Stimulated activated CD8-positive, alpha-beta memory T cell treated with anti-CD3 and anti-CD28 coated beads, Interleukin-4, amount 100 ng/mL, for 1 hour (primary cell): Measurements from ENCODE around the gene RARRES2.
"Not testable (repeated sequence)": the region's sequence is repeated elsewhere in the genome, so short reads cannot be mapped to it uniquely, and the experiment has no call there.

Experiments
- DNase-seq, 2 donors: peaks; one replicate each; pipeline ENCODE4 v3.0.0-alpha.2; 2020; ENCODE audit warnings: low read depth in 2 of 2, low spot score in 1 of 2

Gene RARRES2

GRCh38 chr7:150322114-150322832 lies 19.2 kb downstream of the RARRES2 start:
- no peak for DNase-seq

- DNase-seq, result no peak
Observed at GRCh38 chr7:150321788-150322113, 19.7 kb downstream of the RARRES2 start.

GRCh38 chr7:150317748-150318444 lies 23.5 kb downstream of the RARRES2 start:
- no peak for DNase-seq

DNA sequence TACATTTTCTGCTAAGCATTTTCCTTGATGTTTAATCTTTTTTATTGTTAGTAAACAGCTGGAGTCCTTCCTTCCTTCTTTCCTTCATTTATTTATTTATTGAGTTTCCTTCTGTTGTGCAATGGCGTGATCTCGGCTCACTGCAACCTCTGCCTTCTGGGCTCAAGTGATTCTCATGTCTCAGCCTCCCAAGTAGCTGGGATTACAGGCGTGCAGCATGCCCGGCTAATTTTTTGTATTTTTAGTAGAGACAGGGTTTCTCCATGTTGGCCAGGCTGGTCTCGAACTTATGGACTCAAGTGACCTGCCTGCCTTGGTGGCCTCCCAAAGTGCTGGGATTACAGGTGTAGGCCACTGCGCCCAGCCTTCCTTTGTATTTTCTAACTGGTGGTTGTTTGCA lies 24.4 kb downstream of the RARRES2 start:
- DNase-seq, result not testable (repeated sequence)

DNA sequence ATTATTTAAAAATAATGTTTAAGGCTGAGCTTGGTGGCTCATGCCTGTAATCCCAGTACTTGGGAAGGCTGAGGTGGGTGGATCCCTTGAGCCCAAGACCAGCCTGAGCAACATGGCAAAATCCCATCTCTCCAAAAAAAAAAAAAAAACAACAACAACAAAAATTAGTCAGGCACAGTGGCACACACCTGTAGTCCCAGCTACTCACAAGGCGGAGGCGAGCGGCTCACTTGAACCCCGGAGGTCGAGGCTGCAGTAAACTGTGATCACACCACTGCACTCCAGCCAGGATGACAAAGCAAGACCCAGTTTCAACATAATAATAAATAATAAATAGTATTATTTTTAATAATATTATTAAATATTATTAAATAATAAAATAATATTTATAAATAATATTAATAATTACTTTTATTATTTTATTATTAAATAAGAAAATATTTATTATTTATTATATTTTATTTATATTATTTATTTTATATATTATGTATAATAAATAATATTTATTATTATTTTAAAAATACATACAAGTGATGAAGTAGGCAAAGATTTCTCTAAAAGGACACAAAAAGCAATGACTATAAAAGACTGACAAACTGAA lies 26.7 kb downstream of the RARRES2 start:
- DNase-seq, result no peak

GRCh38 chr7:150313870-150314269 lies 27.6 kb downstream of the RARRES2 start:
- DNase-seq, result no peak

DNA sequence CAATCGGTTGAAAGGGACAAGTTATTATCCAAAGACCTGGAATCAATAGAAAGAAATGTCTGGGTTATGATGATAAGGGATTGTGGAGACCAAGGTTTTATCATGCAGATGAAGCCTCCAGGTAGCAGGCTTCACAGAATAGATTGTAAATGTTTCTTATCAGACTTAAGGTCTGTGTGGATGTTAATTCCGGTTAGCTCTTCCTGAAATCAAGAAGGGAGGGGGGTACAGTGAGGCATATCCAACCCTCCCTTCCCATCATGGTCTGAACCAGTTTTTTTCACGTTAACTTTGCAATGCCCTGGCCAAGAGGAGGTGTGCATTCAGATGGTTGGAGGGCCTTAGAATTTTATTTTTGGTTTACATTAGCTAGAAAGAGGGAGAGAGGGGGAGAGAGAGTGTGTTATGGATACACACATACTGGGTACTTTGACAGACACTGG lies 28.0 kb downstream of the RARRES2 start:
- DNase-seq, result no peak

GRCh38 chr7:150312649-150313366 lies 28.6 kb downstream of the RARRES2 start:
- DNase-seq, result not testable (repeated sequence)

DNA sequence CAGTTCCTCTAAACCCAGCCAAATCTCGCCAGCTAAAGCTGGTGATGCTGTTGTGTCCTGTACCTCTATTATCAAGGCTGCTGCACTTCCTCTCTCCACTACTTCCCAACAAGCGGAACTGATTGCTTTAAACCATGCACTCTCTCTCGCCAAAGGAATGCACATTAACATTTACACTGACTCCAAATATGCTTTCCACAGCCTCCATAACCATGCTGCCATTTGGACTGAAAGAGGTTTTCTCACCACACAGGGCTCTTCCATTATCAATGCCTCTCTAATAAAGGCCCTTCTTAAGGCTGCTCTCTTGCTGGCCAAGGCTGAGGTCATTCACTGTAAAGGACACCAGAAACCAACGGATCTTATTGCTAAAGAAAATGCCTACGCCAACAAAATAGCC lies 29.7 kb downstream of the RARRES2 start:
- DNase-seq, result no peak

GRCh38 chr7:150311146-150311545 lies 30.3 kb downstream of the RARRES2 start:
- no peak for DNase-seq

DNA sequence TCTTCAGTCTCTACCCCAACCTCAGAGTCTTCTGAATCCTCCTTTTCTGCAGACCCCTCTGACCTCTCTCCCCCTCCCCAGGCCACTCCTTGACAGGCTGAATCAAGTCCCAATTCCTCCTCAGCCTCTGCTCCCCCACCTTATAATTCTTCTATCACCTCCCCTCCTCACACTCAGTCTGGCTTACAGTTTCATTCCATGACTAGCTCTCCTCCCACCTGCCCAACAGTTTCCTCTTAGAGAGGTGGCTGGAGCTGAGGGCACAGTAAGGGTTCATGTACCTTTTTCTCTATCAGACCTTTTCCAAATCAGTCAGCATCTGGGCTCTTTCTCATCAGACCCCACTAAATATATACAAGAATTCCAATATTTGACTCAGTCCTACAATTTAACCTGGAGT lies 32.9 kb downstream of the RARRES2 start:
- no peak for DNase-seq

- no peak for DNase-seq
Observed at GRCh38 chr7:150307904-150308303, 33.5 kb downstream of the RARRES2 start.

- no peak for DNase-seq
Observed at GRCh38 chr7:150307129-150307528, 34.3 kb downstream of the RARRES2 start.

DNA sequence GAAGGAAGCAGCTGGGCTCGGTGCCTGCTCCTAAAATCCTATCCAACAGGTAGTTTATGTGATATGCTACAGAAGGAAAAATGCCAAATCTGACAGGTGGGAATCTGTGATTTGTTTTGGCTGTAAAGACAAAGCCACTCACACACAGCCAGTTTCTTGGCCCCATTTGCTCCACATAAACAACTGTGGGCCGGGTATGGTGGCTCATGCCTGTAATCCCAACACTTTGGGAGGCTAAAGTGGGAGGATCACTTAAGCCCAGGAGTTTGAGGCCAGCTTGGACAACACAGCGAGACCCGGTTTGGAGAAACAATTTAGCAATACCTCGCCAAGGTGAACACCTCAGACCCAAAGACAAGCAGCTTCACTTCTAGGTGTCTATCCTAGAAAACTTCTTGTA lies 35.1 kb downstream of the RARRES2 start:
- not testable (repeated sequence) for DNase-seq

- DNase-seq, result not testable (repeated sequence)
Observed at GRCh38 chr7:150305903-150306284, 35.5 kb downstream of the RARRES2 start.

DNA sequence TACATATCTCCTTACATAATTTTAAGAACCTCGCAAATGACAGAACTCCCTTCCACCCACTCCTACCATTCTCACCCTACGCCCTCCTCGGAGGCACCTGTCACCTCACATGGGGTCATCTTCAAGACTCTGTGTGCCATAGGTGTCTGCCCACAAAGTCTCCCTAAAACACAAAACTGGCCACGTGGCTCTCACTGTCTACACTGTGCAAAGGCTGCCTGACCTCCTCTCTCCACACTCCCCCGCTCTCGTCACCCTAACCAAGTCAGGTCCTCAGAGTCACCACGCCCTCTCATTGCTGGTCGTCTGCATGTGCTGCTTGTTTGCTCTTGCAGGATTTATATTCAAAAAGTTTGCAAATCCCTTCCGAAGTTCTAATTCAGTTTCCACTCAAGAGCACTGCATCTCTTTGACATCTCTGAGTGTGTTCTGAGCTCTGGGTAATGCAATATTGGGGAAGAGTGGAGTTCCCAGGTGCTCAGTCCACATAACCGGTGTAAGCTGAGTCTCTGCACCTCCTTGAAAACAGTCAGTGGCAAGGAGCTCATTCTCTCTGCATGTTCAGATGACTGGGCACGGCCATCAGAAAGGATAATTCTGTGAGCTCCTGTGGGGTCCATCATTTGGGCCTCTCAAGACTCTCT lies 36.0 kb downstream of the RARRES2 start:
- DNase-seq, result not testable (repeated sequence)

- DNase-seq, result not testable (repeated sequence)
Observed at GRCh38 chr7:150304499-150305258, 36.8 kb downstream of the RARRES2 start.

GRCh38 chr7:150302908-150303310 lies 38.5 kb downstream of the RARRES2 start:
- DNase-seq, result not testable (repeated sequence)

- not testable (repeated sequence) for DNase-seq
Observed at GRCh38 chr7:150297978-150298377, 43.5 kb downstream of the RARRES2 start.

GRCh38 chr7:150296802-150297201 lies 44.6 kb downstream of the RARRES2 start:
- not testable (repeated sequence) for DNase-seq
